HT-29 (cell line): ENCODE results near the gene SPATS2. TPM values are rescaled to one million over a fixed set of nuclear protein-coding genes. Genes with fewer than 3 reads are reported as not detected.
A peak's percentile ranks its signal among the peaks of the same experiment; 100 is the strongest.

Experiments used
- DNase-seq: peaks from one replicate; pipeline ENCODE4 v3.0.0-alpha.2; 2015; ENCODE audit warnings: low spot score
- total RNA-seq: library from RNA; depleted of rRNA; stranded (reverse); fragments of >200 nt; shearing (Covaris generic); gene quantifications from 2 replicates; pipeline ENCODE4 v1.2.3, GENCODE V29; 2014

The SPATS2 gene
- total RNA-seq, 1 experiment from 2014 or later: 11.5 TPM

- no peak for DNase-seq
Observed at GRCh38 chr12:49335955-49336644, 31.2 kb upstream of the SPATS2 start.

- DNase-seq: peak; percentile 79
Observed at GRCh38 chr12:49336645-49337584, 30.3 kb upstream of the SPATS2 start, which contains the start of gene C1QL4. TSS of gene C1QL4 (minus strand) at chr12:49337188. CDS start at chr12:49336477, 711 bp downstream.

- DNase-seq: no peak
Observed at GRCh38 chr12:49338830-49339463, 28.3 kb upstream of the SPATS2 start.

- no peak for DNase-seq
Observed at GRCh38 chr12:49339464-49339861, 27.8 kb upstream of the SPATS2 start.

GRCh38 chr12:49340095-49340870, 27.0 kb upstream of the SPATS2 start:
- DNase-seq: no peak

GRCh38 chr12:49340971-49341776, 26.1 kb upstream of the SPATS2 start:
- no peak for DNase-seq

- DNase-seq: no peak
Observed at GRCh38 chr12:49341777-49342065, 25.5 kb upstream of the SPATS2 start.

GRCh38 chr12:49342066-49342913, 25.0 kb upstream of the SPATS2 start:
- peak; percentile 81 for DNase-seq

GRCh38 chr12:49342914-49343731, 24.1 kb upstream of the SPATS2 start:
- DNase-seq: no peak

- DNase-seq: no peak
Observed at GRCh38 chr12:49344486-49345050, 22.7 kb upstream of the SPATS2 start.

- DNase-seq: no peak
Observed at GRCh38 chr12:49345051-49345824, 22.0 kb upstream of the SPATS2 start.

GRCh38 chr12:49345825-49346658, 21.2 kb upstream of the SPATS2 start:
- no peak for DNase-seq

GRCh38 chr12:49346659-49347310, 20.5 kb upstream of the SPATS2 start, which contains the start of gene DNAJC22:
TSS of gene DNAJC22 (plus strand) at chr12:49346888. CDS start at chr12:49348873, 1,985 bp downstream.
- peak; percentile 28 for DNase-seq

- peak; percentile 87 for DNase-seq
Observed at GRCh38 chr12:49347311-49348193, 19.7 kb upstream of the SPATS2 start.

- DNase-seq: no peak
Observed at GRCh38 chr12:49348781-49349180, 18.5 kb upstream of the SPATS2 start.
